B cell (primary cell): ENCODE measurements around the gene TUBA3D.
"Not testable (repeated sequence)": the region's sequence is repeated elsewhere in the genome, so short reads cannot be mapped to it uniquely, and the experiment has no call there.

Experiments
- CTCF ChIP-seq: fragments of 200-600 bp; IDR thresholded peaks from one replicate; pipeline ENCODE4 v1.8.0; 2022; ENCODE audit warnings: antibody characterized with exemption, mild to moderate bottlenecking
- EZH2 ChIP-seq: IDR thresholded peaks from 2 replicates; pipeline ENCODE4 v1.6.1; 2012; ENCODE audit warnings: borderline replicate concordance, low read depth, mild to moderate bottlenecking, moderate library complexity, low read length; ENCODE audit not compliant: insufficient read depth, poor library complexity, severe bottlenecking

GRCh38 chr2:131476363-131476762 lies 444 bp downstream of the TUBA3D start:
- not testable (repeated sequence) for TF ChIP-seq CTCF, EZH2
